H1 (cell line): ENCODE results near the gene PTPN3. TPM values are rescaled to one million over a fixed set of nuclear protein-coding genes. Genes with fewer than 3 reads are reported as not detected.

Experiments used
- JUN ChIP-seq: IDR thresholded peaks from 2 replicates; pipeline ENCODE4 v1.6.1; 2011; ENCODE audit warnings: low read depth, mild to moderate bottlenecking, improper control_type of control experiment, low read length
- polyA plus RNA-seq, 7 experiments: library from polyadenylated mRNA; depleted of rRNA in 3 of 7; stranded (reverse) in 5 of 7; unstranded in 2 of 7; fragments of >200 nt in 5 of 7; fragments of 200-250 nt in 2 of 7; gene quantifications; 1 replicate in 5 of 7; 2 replicates in 1 of 7; 4 replicates in 1 of 7; pipeline versions ENCODE4 v1.2.1 to v1.2.3, GENCODE V29; 2011 to 2013; ENCODE audit warnings: missing spikeins in 2 of 7, mixed read lengths in 2 of 7
- total RNA-seq: library from RNA; stranded (reverse); fragmentation: NEBNext Ultra II Directional; extraction: Animal tissue kit (Norgen Biotek cat#: 25700); gene quantifications from 2 replicates; pipeline ENCODE4 v1.2.1, GENCODE V29; 2021
- TF ChIP-seq, protein P1 (sequence below): IDR thresholded peaks from 2 replicates; pipeline ENCODE4 v1.6.1; 2011; ENCODE audit warnings: low read depth, mild to moderate bottlenecking, low read length; ENCODE audit not compliant: insufficient read depth

PTPN3 gene
- total and polyA plus RNA-seq, 2 of the 8 experiments (the other 6 are each of a cell fraction or from before 2014, with no cell fraction given), result 2.9 to 3.7 TPM

DNA sequence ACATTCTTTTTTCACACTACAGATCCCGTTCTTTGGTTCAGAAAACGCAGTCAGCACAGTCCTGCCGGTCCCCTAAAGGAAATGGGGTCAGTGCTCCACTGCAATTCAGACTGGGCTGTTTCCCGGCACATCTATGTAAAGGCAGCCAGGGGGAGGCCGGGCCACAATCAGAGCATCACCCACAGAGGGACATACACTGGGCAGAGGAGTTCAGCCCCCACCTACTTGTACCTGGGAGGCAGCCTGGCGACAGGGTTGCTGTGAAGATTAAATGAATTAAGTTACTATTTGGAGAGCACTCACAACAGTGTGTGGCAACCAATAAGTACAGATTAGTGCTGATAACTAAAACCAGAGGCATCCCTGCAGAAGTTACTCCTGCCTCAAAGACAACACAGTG is 4.5 kb downstream of the PTPN3 start (continued):
- TF ChIP-seq, protein P1, sequence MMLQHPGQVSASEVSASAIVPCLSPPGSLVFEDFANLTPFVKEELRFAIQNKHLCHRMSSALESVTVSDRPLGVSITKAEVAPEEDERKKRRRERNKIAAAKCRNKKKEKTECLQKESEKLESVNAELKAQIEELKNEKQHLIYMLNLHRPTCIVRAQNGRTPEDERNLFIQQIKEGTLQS, result no peak
- TF ChIP-seq JUN, result no peak
